Ovary (tissue), 3 donors: ENCODE measurements around the gene BNC2.

Source experiments
- POLR2A ChIP-seq: fragments of 450-650 bp; IDR thresholded peaks from one replicate; pipeline ENCODE4 v1.6.1; 2017; ENCODE audit warnings: antibody characterized with exemption, mild to moderate bottlenecking, moderate library complexity
- TF ChIP-seq, protein P1 (sequence below), 3 donors: fragments of 450-650 bp in 2 of 3; fragments of 200-600 bp in 1 of 3; IDR thresholded peaks; one replicate each; pipeline versions ENCODE4 v1.5.1 to v1.8.0; 2016 to 2022; ENCODE audit warnings: antibody characterized with exemption in 3 of 3, mild to moderate bottlenecking in 1 of 3
- donor health status: DM: no; HTN: no; CAD: no.

DNA sequence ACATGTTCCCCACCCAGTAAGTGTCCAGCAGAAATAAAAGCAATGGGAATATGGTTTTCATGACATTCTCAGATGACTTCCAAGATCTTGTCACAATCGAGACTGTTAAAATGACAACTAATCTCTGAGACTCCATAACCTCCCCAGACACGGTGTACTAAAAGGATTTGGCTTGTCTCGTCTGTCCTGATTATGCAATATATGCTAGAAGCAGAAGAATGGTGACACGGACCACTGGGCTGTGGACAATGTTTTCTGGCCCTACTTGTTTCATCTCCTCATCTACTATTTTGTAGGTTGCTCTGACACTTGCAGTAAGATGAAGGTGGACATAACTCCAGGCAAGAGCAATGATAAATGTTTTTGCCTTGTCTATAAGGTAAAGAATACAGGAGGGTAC, 56.6 kb downstream of the BNC2 start:
- TF ChIP-seq POLR2A: no peak
- TF ChIP-seq, protein P1, sequence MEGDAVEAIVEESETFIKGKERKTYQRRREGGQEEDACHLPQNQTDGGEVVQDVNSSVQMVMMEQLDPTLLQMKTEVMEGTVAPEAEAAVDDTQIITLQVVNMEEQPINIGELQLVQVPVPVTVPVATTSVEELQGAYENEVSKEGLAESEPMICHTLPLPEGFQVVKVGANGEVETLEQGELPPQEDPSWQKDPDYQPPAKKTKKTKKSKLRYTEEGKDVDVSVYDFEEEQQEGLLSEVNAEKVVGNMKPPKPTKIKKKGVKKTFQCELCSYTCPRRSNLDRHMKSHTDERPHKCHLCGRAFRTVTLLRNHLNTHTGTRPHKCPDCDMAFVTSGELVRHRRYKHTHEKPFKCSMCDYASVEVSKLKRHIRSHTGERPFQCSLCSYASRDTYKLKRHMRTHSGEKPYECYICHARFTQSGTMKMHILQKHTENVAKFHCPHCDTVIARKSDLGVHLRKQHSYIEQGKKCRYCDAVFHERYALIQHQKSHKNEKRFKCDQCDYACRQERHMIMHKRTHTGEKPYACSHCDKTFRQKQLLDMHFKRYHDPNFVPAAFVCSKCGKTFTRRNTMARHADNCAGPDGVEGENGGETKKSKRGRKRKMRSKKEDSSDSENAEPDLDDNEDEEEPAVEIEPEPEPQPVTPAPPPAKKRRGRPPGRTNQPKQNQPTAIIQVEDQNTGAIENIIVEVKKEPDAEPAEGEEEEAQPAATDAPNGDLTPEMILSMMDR (IDR thresholded peaks at IDR 0.05): no peak
